HS-5 (cell line): Measurements from ENCODE around the gene TIMM10.

Experiments
- DNase-seq: peaks from one replicate; pipeline ENCODE4 v3.0.0-alpha.2; 2012; ENCODE audit warnings: low read depth

TIMM10 gene

GRCh38 chr11:57482782-57483561 is 47.6 kb downstream of the TIMM10 start:
- no peak for DNase-seq

GRCh38 chr11:57481915-57482781 is 48.4 kb downstream of the TIMM10 start:
- no peak for DNase-seq

- DNase-seq = no peak
Measured at GRCh38 chr11:57481315-57481714, 49.2 kb downstream of the TIMM10 start.

DNA sequence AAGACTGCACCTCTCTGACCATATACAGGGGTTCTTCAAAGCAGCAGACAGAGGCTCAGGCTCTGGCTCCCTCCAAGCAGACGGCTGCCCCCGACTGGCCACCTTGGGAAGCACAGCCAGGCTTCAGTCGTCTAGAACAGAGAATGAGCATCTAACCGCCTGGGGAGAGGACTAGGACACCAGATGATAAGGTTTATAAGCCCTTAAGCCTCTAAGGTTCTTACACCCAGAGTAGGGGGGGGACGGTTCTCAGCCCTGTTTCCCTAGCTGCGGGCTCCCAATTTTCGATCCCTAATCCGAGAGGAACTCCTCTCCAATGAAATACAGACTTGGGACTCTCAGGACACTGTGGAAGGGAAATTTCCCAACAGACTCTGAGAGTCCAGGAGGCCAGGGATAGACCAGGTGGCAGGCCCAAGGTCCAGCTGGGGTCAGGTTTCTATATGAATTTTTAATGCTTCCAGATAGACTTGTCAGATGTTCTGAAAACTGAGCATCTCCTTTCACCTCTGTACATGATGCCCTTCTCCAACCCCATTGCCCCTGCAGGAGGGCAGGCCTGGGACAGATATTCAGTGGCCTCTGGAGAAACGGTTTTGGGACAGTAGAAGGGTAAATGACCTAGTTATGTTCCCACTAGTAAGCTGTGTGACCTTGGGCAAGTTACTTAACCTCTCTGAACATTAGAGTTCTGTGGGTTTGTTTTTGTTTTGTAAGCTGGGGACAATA is 50.0 kb downstream of the TIMM10 start:
- DNase-seq = no peak

DNA sequence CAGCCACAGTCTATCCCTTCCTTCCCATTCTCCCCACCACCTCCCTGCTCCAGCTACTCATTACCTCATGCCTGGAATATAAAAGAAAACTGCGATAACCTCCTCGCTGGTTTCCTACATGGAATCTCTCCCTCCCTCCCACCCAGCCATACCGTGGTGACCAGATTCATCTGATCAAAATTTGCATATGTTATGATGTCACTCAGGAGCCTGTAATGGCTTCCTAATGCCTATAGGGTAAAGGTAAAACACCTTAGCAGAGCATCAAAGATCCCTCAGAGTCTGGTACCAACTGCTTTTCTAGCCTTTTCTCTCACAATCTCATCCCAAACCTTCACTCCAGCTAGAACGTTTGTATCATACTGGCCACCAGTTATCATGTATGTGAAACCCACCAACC is 50.6 kb downstream of the TIMM10 start:
- DNase-seq = no peak

GRCh38 chr11:57479021-57479663 is 51.4 kb downstream of the TIMM10 start:
- no peak for DNase-seq
